HG02798 (cell line): ENCODE results near the gene CDKL4.
"Not testable (repeated sequence)": the region's sequence is repeated elsewhere in the genome, so short reads cannot be mapped to it uniquely, and the experiment has no call there.

Source experiments
- ATAC-seq: cut with Tn5 transposase; IDR thresholded peaks from one replicate; pipeline ENCODE4 v1.9.1; 2021; ENCODE audit warnings: mild to moderate bottlenecking; ENCODE audit not compliant: unreplicated experiment, poor library complexity

Gene CDKL4

GRCh38 chr2:39181297-39181696 lies 62.5 kb downstream of the CDKL4 start:
- ATAC-seq: no peak

GRCh38 chr2:39179974-39180960 lies 63.5 kb downstream of the CDKL4 start:
- ATAC-seq: no peak

GRCh38 chr2:39178756-39179155 lies 65.0 kb downstream of the CDKL4 start:
- ATAC-seq: no peak

GRCh38 chr2:39176997-39177396 lies 66.8 kb downstream of the CDKL4 start:
- no peak for ATAC-seq

GRCh38 chr2:39175026-39175812 lies 68.6 kb downstream of the CDKL4 start:
- no peak for ATAC-seq

GRCh38 chr2:39174022-39174421 lies 69.7 kb downstream of the CDKL4 start:
- no peak for ATAC-seq

- ATAC-seq: not testable (repeated sequence)
Measured at GRCh38 chr2:39172047-39172706, 71.6 kb downstream of the CDKL4 start.

- ATAC-seq: no peak
Measured at GRCh38 chr2:39171621-39172020, 72.1 kb downstream of the CDKL4 start.

GRCh38 chr2:39164089-39164488 lies 79.7 kb downstream of the CDKL4 start:
- no peak for ATAC-seq

- no peak for ATAC-seq
Measured at GRCh38 chr2:39160982-39161381, 82.8 kb downstream of the CDKL4 start.

GRCh38 chr2:39159283-39159682 lies 84.5 kb downstream of the CDKL4 start:
- ATAC-seq: no peak

GRCh38 chr2:39158351-39158750 lies 85.4 kb downstream of the CDKL4 start:
- no peak for ATAC-seq

GRCh38 chr2:39156846-39157245 lies 86.9 kb downstream of the CDKL4 start:
- no peak for ATAC-seq

- no peak for ATAC-seq
Measured at GRCh38 chr2:39156107-39156506, 87.7 kb downstream of the CDKL4 start.

- ATAC-seq: not testable (repeated sequence)
Measured at GRCh38 chr2:39155573-39155972, 88.2 kb downstream of the CDKL4 start.

- no peak for ATAC-seq
Measured at GRCh38 chr2:39154944-39155343, 88.8 kb downstream of the CDKL4 start.

- ATAC-seq: no peak
Measured at GRCh38 chr2:39153312-39153711, 90.5 kb downstream of the CDKL4 start.

GRCh38 chr2:39152504-39152903 lies 91.3 kb downstream of the CDKL4 start:
- no peak for ATAC-seq

- ATAC-seq: no peak
Measured at GRCh38 chr2:39150890-39151497, 92.8 kb downstream of the CDKL4 start.

GRCh38 chr2:39150102-39150562 lies 93.6 kb downstream of the CDKL4 start:
- no peak for ATAC-seq
